ENCODE data around the gene PTX3. TPM values are rescaled to one million over a fixed set of nuclear protein-coding genes. Genes with fewer than 3 reads are reported as not detected.

PTX3 gene
- total RNA-seq, 4 donors from 2014 or later: 12.3 to 727 (median 208) TPM

GRCh38 chr3:157453824-157454223 lies 17.2 kb downstream of the PTX3 start:
- no peak for TF ChIP-seq CTCF (IDR thresholded peaks at IDR 0.05)
- DNase-seq (ENCODE audit: low spot score): no peak
- ATAC-seq (ENCODE audit: low FRiP score): no peak

DNA sequence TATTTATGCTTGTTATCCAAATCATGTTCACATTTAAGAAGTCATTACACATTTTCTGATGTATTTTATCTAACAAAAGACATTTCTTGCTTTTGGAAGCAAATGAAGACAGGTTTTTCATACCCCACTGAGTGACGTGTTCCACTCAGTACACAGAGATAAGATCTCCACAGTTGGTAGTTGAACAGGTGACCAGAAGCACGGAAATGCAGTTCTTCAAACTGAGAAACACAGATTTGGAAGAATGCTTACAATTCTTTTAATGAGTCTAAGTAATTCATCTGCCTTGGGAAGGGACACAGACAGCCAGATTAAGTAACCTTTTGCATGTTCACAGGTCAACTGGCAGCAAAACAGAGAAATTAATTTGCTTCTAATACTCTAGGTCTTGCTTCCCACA lies 23.1 kb downstream of the PTX3 start:
- no peak for DNase-seq (ENCODE audit: low spot score)
- ATAC-seq (ENCODE audit: low FRiP score): no peak
- TF ChIP-seq CTCF (IDR thresholded peaks at IDR 0.05): no peak

- no peak for TF ChIP-seq CTCF (IDR thresholded peaks at IDR 0.05)
- no peak for ATAC-seq (ENCODE audit: low FRiP score)
- DNase-seq (ENCODE audit: low spot score): no peak
Observed at GRCh38 chr3:157460253-157460652, 23.6 kb downstream of the PTX3 start.

DNA sequence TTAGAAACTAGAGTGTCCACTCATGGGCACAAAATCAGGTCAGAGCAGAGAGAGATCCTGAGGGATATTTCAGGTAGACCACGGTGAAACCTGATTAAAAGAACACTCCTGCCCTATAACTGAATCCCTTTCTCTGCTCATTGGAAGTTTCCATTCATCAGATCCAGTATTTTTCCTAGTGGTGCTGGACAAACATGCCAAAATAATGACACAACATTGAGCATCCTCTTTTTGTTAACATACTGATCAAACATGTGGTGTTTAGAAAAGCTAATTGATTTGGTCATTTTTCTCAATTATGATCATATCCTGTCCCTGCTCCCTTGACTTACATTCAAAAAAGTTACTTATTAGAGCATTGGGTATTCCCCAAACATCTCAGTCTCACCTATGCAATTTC lies 27.2 kb downstream of the PTX3 start:
- ATAC-seq (ENCODE audit: low FRiP score) (no peak), DNase-seq (ENCODE audit: low spot score) (no peak)
- no peak for TF ChIP-seq CTCF (IDR thresholded peaks at IDR 0.05)

DNA sequence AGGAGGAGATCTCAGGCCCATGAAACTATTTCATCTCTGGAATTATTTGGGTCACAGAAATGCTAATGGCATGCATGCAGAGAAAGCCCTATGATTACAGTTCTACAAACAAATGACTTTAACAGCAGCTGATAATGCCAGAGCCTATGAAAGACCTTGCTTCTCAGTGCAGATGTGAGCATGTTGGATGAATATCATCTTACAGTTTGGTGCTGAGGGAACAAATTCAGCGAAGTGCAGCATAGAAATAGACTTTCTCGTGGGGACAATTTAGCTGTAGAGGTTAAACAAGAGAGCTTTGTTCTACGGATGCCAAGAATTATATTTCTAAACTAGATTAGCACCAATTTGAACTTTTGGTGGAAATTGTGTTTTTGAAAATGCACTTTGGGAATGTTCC lies 27.7 kb downstream of the PTX3 start:
- TF ChIP-seq CTCF (IDR thresholded peaks at IDR 0.05): no peak
- no peak for ATAC-seq (ENCODE audit: low FRiP score)

DNA sequence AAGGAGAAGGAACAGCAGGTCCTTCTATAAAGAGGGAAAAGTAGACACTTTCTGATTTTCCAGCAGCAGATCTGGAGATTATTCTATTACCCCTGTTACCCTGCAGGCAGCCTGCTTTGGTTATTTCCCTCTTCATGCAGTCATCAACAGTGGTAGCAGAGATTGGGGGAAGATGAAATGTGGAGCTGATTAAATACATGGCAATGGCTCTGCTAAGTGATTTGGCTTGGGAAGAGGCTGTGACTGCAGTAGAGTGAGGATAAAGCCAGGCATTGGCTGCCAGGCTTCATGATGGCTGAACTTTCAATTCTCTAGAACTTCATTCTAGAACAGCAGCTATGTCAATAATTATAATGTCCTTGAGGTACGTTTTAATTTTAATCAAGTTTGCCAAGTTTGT lies 29.1 kb downstream of the PTX3 start:
- no peak for TF ChIP-seq CTCF (IDR thresholded peaks at IDR 0.05)
- ATAC-seq (ENCODE audit: low FRiP score): no peak
- DNase-seq (ENCODE audit: low spot score): no peak

More for the DNA sequence above, 27.7 kb downstream of the PTX3 start:
- DNase-seq (ENCODE audit: low spot score): no peak

GRCh38 chr3:157467200-157467599 lies 30.6 kb downstream of the PTX3 start:
- no peak for TF ChIP-seq CTCF (IDR thresholded peaks at IDR 0.05)

More at GRCh38 chr3:157467200-157467599, 30.6 kb downstream of the PTX3 start:
- ATAC-seq (ENCODE audit: low FRiP score) (no peak), DNase-seq (ENCODE audit: low spot score) (no peak)

All from omental fat pad (tissue), 4 donors.